ENCODE measurements around the gene SRPRB.

The SRPRB gene

DNA sequence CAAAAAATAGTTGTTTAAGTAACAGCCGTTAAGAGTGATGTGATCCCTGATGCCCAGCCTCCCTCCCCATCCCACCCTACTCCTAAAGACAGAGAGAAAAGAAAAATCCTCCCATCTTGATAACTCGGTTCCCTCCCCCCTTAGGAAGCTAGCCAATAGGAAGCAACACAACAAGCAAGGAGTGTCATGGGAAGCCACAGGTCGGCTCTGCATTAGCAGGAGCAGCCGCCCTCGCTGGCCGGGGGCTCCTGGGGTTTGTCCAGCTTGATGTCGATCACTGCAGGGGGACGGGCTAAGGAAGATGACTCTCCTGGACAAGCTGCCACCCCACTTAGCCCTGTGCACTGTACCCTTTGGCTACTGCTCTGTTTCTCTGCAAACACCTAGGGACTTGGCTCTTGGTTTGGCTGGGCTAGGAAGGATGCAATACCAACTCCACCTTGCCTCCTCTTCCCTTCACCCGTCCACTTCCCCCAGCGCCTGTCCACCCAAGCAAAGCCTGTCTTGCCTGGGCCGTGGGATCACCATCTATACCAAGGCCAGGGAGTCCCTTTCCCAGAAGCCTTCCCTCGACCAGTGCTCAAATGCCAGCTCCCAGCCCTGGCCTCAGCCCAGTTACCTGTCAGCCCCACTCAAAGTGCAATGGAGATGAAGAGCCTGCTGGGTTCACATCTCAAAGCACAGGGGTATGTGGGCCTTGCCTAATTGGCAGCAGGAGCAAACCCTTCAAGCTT lies 23.1 kb downstream of the SRPRB start:
- no peak for DNase-seq

DNA sequence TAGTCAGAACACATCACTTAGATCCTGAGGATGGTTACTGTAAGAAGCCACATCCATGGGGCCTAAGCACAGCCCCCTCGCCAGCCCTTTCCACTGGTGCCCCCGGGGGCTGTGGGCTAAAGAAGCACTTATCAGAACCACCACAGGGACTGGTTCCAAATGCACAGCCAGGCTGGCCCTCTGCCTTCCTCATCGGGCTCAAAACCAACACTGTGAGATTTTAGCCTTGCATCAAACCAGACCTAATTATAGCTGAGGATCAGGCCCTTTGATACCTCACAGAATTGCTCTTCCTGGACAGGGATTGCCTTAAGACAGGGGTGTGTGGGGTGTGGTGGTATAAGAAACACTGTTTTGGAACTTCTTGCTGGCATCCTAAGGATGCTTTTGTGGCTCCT lies 23.7 kb downstream of the SRPRB start:
- DNase-seq, result no peak

DNA sequence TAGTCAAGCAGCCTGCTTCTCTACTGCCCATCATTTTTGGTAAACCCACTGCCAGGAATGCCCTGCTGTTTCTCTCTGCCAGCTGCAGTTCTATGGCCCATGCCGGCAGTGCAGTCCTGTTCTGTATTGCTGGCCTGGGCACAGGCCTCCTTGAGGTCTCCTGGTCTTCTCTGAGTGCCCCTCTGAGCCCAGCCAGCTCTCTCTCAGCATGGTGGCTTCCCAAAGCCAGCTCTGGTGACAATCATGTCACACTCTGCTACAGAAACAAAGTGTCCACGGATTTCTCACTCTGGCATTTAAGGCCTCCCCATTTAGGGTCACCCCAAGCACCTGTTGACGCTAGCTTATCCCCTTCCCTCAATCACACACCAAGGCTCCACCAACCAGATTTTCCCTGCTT lies 24.5 kb downstream of the SRPRB start:
- no peak for DNase-seq

DNA sequence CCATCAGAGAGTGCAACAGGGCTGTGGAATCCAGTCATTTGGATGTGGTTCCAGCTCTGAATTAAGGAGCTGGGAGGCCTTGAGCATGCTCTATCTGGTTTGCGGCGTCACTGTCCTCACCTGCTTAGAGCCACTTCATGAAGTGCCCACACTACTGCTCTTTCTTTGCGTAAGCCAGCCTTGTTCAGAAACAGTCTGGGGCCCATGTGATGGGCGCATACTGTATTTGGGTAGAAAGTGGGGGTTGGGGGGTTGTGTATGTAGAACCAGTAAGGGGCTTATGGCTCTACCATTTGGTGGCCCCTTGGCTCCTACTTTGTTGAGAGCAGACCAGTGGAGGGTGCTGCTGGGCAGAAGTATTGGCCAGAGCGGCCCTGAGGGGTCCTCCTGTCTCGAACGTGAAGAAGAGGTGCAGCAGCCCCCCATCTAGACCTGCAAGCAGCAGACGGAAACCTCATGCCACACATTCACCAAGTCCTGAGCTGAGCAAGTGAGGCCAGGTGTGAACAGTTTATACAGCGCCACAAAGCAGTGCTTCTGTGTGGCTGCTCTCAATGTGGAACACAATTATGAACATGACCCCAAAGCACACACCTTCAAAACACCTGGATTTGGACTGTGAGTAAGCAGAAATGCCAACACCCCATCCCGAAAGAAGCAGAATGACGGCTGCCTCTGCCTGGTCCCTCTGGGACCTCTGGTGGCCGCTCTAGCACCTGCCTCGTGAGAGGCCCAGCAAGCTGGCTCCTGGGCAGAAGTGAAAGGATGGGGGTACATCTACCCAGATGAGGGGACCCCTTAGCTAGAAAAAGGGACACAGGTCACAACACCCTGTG lies 26.6 kb downstream of the SRPRB start:
- no peak for DNase-seq

DNA sequence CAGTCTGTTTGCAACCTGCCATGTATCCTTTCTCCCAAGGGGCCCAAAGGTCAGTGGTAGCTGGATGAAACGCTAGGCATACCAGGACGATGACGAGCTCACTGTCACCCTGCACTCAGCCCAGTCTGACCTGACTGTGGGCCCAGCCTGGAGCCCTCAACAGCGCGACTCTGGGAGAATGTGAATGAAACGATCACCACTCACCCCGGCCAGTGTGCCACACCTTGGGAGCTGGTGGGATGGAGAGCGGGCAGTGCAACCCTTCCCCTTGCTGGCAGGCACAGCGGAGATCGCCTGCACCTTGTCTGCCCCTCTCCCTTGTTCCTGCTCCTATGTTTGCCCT lies 27.2 kb downstream of the SRPRB start:
- no peak for DNase-seq

DNA sequence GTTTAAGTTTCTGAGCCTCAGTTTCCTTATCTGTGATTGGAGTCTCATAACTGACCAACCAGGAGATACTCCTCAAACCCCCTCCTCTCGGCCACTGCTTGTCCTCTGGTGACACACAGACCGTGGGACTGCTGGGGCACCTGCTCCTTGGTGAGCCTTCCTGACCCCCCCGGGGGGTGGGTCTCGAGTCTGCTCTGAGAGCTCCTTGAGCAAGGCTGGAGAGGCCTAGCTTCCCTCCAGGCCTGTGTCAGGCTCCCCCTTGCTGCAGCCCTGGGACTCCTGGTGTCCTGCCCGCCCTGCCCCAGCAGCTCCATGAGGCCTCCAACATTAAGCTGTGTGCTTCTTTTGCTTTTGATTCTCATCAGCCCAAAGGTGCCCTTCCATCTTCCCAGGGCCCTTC lies 27.7 kb downstream of the SRPRB start:
- no peak for DNase-seq

DNA sequence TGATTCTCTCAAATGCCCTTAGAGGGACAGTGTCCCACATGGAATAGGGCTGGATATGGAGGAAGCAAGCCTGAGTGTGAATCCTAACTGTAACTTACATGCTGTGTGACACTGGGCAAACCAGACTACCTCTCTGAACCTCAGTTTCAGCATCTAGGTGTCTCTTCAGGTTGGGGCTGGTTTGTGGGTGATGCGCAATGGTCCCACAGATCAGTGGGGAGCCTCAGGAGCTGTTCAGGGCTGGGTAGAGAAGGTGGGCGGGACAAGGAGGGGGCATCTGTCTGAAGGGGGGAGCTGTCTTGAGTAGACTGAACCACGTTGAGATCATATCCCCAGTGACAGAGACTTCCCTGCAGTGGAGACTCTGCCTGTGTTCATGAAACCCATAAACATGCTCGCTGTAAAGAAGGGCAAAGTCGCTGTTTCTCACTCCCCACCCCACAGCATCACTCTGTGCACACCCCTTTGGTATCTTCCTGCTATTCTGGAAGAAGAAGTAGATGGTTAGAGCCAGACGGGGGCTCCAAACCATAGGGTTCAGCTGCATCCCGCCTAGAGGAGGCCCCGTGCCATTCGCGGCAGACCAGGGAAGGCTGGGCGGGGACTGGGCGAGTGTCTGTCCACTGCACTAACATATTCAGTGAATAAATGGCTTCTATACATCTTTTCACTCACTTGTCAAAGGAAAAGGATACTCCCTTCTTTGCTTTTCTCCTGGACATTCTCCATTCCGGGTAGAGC lies 28.4 kb downstream of the SRPRB start:
- DNase-seq, result no peak

DNA sequence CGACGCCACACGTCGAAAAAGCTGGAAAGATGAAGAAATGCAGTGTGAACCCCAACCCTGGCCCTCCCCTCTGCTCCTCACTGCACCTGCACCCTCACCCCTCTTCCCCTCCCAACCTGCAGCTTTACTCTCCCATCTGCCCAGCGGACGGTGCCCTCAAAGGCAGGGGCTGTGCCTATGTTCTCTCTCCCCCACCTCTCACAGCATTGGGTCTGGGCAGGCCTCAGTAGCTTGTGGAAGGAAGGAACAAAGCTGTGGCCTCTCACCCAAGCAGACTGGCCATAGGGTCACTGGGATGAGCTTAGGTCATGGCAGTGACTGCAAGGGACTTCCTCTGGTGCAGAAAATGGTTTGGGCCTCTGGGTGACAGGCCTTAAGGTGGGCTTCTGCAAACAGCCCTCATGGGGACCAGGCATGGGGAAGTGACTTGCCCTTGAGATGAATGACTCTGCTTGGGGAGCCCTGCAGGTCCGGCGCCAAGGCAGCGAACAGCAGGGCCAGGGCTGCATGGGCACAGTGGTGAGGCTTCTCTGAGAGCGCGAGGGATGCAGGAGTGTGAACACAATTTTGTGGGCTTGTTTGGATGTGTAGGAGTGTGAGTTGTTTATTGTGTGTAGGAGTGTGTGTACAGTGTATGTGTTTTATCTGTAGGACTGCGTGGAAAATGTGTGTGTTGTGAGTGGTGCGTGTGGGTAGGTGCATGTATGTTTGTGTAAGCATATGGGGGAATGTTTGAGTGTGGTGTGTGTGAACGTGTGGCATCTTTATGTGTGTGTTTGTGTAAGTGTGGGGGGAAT lies 29.2 kb downstream of the SRPRB start:
- DNase-seq, result no peak

DNA sequence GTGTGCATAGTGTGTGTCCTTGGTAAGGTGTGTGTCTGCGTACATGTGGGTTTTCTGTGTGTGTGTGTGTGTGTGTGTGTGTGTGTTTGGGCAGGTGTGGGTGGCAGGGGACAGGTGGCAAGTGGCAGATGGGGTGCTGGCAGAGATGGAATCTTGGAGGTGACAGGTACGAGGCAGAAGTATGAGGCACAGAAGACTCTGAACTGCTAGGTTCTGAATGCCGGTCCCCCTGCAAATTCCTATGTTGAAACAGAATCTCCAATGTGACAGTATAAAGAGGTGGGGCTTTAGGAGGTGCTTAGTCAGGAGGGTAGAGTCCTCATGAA lies 29.8 kb downstream of the SRPRB start:
- DNase-seq, result no peak

DNA sequence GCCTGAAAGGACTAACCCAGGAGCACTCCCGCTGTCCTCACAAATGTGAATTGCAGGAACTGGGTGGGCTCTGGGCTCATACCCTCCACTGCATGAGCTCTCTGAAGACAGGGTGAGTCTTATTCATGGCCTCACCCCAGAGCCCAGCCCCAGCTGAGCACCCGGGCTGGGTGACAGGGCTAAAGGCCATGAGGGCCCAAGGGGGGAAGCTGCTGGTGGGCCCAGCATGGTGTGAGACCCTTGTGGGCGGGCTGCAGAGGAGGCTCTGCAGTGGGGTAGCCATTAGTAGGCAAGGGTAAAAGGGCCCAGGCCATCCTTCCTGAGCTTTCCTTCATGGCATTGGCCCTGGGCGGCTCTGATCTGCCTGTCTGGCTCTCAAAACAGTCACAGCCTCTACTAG lies 30.3 kb downstream of the SRPRB start:
- DNase-seq, result no peak

DNA sequence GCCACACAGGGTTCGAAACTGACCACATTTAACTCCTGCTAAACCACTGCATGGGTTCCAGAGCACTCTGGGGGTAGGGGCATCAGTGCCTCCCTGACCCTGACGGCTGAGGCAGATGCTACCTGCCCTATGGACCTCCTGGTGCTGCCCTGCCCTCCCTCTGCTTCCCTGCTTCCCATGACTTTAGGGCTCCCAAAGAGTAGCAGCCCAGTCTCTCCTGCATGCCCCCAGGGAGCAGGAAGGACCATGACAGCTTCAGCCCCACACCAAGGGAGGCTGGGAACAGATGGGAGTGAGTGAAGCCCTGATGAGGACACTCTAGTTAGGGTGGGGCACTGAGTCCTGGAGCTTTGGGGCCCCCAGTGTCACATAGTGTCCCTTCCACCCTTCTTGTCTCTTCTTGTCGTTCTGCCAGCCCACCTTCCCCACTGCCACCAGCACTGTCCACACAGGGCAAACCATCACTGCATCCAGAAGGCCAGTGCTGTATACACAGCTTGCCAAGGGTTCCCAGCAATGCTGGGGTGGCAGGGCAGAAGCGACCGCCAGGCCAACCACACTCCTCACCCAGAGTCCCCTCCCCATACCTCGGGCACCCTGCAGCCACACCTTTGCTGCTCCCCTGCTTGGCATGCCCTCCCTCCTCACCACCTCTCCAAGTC lies 31.0 kb downstream of the SRPRB start:
- DNase-seq, result no peak

DNA sequence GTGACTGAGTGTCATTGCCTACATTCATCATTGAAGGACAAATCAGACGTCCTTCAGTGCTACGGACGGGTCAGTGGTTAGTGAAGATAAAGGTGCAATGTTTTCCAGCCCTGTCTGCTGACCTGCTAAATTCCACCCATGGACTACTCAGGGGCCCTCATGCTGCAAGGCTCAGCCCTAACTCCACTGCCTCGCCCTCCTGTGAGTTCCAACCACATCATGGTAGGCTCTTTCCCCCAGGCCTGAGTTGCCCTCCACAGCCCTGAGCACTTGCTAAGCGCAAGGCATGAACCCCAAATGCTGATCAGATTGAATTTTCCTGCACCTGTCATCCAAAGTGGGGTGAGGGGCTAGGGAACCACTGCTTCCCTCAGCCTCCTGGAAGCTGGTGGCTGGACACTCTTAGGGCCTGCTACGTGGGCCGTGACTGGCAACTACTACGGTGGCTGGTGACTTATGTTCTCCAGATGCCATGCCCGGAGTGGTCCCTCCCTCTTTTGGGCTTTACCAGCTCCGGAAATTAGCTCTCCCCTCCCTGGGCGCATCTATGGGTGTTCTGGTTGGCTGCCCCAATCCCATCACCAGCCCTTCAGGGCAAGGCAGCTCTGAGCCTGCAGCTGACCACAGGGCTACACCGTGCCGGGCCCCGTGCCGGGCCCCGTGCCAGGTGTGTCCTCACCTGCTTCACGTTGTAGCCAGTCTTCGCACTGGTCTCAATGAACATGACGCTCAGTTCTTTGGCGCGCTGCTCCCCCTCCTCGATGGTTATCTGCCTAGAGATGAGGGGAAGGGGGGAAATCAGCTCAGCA lies 32.1 kb downstream of the SRPRB start:
- no peak for DNase-seq

DNA sequence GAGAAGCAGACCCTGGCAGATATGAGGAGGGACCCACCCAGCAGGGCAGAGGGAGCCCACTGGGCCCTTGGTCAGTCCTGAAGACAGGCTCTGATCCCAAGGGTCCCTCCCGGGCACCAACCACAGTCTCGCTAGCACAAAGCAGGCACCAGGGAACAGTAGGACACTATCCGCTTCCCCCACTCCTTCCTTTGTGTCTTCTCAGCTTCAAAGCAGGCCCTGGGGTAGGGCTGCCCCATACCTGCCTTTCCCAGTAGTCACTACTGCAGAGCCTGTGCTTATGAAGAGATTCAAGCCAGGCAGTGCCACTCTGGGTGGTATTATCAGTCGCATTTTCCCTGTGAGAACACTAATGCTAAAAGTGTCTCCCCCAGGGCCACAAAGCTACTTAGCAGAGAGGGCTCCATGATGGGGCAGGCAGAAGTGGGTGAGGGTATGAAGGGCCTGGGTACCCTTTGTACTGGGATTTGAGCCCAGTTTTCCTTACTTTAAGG lies 32.7 kb downstream of the SRPRB start:
- no peak for DNase-seq

DNA sequence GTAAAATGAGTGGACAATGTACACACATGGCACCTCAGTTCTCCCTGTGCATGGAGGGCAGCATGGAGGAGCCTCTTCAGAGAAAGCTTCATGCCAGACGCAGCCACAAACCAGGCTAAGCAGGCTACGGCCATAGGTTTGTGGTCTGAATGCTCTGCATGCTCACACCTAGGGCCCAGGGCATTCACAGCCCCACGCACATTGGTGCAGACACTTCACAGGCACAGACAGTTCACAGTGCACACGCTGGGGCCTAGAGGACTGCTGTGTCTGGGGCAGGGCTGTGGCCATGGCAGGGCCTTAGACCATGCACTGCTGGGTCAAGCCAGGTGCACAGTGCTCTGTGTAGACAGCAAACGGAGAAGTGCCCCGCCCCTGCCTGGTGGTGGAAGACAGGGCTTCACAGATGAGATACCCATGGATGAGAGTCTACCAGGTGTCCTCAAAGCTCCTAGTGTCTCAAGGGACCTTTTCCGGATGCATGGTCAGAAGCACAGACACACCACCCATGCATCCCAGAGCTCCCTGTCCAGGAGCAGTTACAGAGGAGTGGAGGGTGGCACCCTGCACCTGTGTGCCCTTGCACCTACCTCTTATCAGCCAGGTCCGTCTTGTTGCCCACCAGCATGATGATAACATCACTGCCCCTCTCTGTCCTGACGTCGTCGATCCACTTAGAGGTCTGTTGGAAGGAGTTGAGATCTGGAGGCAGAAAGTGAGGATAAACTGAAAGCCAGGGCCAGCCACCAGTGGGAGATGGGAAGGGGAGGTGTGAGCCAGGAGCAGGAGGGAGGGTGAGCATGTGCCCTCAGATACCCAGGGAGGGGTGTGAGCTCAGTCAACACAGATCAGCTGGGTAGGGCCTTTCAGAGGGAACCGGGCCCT lies 33.5 kb downstream of the SRPRB start:
- DNase-seq, result no peak

DNA sequence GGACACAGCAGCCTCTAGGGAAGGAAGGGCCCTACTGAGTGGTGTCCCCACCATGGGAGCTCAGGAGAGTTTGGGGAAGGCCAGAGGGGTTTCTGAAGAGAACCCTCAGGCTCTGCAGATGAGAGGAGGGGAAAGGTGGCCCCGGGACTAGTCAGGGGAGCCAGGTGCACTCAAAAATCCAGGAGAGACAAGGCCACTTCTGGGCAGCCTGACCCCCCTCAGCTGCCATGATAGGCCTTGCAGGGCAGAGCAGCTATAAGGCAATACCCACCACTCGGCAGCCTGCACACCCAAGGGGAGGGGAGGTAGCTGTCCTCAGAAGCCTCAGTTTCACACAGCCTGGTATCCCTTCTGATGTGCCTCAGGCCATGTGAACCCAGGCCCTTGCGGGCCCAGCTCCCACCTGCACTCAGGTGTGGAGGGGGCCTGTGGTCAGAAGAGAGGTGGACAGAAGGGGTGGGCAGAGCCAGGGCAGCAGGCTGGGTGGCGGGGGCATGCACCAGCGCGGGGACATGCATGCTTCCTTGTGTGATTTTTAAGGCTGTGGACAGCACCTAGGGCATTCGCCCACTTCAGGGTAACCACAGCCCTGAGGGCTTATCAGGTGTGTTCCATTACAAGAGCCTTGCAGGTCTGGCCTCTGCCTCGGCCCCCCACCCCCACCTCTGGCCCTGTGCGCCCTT lies 34.6 kb downstream of the SRPRB start:
- no peak for DNase-seq

DNA sequence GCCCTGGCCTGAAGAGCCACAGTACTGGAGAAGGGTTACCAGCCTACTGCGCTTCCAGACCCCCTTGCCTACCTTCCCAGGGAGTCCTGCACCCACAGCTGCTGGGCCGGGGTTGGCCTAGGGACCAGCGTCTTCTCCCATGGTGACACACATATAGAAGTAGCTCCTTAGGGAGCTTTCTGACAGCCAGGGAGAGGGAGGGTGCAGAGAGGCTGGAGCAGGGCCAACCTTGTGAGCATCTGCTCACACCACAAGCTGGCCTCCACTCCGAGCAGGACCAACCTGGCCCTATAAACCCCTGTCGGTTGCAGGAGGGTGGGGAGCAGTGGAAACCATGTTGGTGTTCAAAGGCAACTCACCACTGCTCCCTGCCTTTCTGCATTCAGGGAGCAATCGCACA lies 35.2 kb downstream of the SRPRB start:
- no peak for DNase-seq

DNA sequence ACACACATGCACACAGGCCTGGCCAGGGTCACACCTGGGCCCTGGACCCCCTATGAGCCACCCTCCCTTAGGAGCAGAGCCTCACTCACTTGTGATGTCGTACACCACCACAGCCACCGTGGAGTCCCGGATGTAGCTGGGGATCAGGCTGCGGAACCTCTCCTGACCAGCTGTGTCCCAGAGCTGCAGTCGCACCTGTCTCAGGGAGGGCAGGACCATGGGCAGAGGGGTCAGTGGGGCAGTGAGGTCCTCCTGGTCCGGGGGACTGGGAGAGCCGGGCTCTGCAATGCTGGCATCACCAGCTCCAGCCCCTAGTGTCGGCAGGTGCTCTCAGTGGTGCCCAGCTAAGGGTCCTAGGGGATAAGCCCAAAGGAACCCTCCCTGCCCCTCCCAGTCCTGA lies 35.6 kb downstream of the SRPRB start:
- DNase-seq, result no peak

DNA sequence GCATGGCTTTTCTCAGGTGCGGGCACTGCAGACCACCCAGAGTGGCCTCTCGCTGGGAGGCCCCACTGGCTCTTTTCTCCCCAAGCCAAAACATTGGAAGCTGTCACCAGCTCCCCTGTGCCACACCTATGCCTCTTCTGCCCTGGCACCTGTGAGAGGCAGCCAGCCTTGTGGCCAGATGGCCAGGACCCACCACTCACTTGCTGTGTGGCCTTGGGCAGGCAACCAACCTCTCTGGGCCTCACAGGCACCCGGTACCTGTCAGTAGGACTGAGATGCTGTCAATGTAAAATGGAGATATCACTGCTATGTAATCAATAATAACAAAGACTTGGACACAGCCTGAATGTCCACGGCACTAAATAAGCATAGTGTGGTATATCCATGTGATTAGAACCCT lies 36.5 kb downstream of the SRPRB start:
- no peak for DNase-seq

DNA sequence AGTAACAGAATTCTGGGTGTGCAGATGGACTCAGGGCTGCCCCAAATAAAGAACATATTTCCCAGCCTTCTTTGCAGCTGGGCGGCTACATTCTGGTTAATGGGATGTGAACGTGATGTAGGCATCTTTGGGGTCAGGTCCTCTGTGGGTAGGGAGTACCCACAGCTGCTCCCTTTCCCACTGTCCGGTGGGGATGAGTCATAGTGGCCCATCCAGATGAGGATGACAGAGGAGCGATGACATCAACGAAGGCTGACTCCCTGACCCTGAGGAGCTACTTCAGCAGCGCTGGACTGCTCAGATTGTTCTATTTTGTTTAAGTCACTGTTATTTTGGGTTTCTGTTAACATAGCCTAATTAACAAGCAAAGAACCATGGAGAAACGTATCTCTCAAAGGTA lies 38.0 kb downstream of the SRPRB start:
- DNase-seq, result no peak

DNA sequence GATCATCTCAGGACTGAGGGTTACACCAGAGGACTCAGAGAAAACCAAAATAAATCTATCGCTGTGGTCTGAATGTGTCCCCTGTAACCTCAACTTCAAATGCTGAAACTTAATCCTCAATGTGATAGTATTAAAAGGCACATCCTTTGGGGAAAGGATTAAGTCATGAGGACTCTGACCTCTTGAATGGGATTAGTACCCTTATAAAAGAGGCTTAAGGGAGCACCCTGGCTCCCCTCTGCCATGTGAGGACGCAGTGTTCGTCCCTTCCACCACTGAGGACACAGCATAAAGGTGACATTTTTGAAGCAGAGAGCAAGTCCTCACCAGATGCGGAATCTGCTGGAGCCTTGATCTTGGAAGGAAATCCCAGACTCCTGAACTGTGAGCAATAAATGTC lies 39.5 kb downstream of the SRPRB start:
- no peak for DNase-seq

Data from bone marrow (tissue), 2 donors.